HG03066 (cell line): Measurements from ENCODE around the gene KLF13.

Experiments
- ATAC-seq: cut with Tn5 transposase; IDR thresholded peaks from one replicate; pipeline ENCODE4 v1.9.1; 2021; ENCODE audit warnings: low read depth; ENCODE audit not compliant: unreplicated experiment

Gene KLF13

DNA sequence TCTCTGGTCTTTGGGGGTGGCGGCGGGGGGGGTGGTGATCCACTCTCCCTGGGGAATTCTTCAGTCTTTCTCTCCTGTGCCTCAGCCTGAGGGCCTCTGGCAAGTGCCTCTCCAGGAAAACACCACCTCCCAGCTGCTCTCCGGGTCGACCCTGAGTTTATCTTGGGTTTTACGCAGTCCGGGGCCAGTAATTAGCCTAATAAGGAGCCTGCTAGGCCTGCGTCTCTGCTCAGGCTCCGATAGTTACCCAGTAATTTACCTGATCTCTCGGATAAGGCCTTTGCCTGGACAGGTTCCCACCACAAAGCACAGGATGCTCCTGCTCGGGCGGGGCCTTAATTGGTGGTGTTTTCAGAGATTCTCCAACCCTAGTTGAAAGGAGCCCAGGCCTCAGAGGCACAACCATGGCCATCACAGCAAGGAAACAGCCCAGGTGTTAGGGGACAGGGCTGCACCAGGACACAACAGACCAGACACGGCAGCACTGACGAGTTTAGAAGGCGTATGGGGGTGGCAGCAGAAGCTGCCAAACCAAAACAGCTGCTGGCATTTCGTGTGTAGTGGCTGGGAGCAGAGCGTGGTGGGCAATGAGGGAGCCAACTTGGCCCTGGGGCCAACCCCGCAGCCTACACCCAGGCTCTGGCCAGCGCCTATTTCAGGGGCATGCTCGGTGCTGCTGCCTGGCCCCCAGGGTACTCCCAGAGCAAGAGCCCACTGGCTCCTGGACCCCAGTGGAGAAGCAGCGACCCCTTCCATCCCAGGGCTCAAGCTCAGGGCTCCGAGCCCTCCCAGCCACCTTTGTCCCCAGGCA is 71.4 kb downstream of the KLF13 start:
- no peak for ATAC-seq

DNA sequence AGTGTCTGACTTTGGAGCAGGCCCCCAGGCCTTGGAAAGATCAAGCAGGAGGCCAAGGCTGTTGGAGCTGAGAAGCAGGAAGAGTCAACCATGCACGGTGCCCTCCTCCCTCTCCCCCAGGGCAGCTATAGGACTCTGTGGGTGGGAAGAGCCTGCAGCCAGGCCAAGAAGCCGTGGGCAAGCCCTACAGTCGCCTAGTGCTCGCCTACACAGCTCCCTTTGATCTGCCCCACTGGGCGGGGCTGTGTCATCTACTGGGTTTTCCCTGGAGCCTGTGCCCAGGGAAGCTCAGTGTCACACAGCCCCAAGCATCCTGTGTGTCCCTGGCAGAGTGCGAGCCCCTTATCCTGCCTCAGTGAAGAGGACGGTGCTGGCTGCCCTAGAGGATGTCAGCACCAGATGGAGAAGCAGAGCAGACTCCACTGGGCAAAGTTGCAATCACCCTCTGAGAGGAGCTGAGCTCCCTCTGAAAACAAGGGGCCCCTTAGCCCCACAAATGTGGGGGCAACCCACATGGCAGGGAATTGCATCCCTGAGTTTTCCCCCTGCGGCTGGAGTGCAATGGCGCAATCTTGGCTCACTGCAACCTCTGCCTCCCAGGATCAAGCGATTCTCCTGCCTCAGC is 72.2 kb downstream of the KLF13 start:
- ATAC-seq = no peak

DNA sequence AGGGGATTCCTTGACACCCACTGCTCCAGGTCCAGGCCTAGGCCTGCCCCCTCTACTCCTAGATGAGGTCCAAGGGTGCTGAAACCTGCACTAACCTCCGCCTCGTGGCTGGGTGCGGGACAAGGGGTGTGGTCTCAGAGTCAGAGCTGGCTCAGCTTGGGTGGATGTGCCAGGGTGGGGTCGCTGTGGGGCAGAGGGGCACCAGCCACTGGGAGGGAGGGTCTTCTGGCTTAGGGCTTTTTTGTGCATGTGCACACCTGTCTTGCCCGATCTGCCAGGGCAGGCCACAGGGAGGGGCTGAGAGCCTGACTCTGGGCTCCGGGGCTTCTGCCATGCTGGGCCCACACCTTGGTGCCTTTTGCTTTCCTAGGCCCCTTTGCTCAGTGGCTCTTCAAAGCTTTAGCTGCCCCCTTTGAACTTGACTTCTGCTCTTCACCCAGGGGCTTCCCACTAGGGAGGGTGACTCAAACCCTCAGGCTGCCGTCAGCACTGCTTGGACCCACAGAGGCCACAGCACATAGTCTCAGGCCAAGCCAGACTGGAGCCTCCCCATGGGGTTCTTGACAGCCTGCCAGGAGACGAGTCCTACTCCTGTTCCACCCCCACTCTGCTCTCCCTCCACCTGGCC is 73.0 kb downstream of the KLF13 start:
- no peak for ATAC-seq

DNA sequence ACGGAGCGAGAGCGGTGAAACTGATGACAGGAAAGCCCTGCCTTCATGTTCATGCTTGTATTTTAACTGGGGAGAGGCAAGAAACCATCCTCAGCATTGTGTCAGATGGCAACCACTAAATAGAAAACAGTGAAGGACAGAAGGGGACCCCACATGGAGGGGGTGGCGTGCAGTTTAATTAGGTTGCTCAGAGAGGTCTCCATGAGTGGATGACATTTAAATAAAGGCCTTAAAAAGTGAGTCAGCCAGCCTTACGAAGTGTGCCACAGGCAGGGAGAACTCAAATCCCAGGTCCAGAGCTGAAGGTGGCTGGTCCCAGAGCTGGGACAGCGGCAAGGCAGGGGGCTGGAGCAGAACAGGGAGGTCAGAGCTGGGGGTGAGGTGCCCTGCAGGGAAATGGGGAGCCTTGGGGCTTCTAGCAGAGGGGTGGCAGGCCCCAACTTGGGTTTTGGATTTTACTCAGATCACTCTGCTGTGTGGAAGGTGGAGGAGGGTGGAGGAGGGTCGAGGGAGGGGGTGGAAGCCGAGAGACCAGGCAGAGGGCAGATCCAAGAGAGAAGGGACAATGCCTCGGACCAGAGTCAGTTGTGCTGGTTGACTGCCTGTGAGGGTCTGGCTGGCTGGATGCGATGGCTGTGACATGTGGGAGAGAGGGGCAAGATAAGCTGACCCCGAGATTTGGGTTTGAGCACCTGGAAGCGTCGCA is 73.7 kb downstream of the KLF13 start:
- no peak for ATAC-seq

DNA sequence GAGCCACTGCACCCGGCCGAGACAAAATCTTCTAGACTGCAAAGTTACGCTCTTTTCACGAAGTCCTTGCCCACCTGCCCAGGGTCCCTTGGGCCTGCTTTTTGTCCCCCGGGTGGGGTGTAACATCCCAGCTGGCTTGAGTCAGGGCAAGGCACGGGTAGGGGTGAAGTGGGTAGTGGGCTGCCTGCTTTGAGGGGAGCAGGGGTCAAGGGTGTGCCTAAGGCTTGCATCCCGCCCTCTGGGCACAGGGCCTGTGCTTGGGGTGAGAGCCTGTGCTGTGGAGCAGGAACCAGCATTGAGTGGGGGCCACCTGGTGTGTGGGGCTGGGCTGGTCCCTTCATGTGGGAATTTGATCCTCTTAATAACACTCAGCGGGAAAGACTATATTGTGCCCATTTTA is 74.6 kb downstream of the KLF13 start:
- ATAC-seq = no peak

DNA sequence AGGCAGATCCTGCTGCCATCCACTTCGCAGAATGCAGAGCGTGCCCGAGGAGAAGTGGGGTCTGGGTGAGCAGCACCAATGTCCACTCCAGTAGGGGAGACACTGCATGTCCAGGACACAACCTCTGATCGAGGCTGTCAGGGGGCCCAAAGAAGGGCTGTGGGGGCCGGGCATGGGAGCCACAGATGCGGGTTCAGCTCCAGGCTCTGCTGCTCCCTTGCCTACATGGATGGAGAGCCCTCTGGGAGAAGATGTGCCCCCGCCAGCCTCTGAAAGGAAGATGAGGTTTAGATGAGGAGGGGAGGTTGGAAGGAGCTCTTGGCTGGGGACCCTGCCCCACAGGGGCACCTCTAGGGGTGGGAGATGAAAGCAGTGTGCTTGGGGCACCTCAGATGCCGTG is 75.4 kb downstream of the KLF13 start:
- no peak for ATAC-seq

DNA sequence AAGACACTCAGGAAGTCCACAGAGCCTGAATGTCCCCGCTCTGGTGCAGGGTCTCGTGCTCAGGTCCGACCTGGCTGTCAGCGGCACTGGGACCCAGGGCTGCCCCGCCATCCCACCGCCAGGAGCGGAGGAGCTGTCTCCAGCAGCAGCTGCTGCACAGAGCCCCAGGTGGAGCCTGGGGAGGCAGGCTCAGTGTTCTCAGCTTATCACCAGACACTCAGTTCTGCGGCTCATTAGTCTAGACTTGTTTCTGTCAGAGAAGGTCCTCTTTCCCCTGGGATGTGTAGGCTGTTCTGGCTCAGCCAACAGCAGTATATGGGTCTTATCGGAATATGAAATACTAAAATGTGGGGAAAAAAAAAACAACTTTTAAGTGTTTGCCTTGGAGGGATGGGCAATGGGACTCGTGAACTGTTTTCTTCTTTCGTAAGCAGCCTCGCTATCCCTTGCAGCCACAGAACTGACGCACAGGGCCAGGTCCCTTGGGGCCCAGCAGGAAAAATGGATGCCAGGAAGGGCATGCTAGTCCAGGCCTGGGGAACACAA is 75.9 kb downstream of the KLF13 start:
- ATAC-seq = no peak

DNA sequence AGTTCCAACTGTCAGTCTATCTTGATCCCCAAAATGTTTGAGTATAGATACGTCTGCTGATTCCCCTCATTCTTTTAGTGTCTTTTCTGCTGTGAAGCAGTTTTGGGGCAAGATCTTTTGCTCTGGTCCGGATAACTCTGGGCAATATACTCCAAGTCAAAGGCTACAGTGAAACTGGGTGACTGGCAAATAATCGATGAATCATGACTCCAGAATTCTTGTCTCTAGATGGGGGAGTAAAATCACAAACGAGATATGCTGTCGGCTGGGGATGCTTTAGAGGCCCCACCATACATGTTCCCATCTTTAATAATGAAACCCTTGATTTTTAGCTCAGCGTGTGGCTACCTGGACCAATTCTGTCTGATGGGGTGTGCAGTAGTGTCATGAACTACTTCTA is 76.5 kb downstream of the KLF13 start:
- no peak for ATAC-seq

DNA sequence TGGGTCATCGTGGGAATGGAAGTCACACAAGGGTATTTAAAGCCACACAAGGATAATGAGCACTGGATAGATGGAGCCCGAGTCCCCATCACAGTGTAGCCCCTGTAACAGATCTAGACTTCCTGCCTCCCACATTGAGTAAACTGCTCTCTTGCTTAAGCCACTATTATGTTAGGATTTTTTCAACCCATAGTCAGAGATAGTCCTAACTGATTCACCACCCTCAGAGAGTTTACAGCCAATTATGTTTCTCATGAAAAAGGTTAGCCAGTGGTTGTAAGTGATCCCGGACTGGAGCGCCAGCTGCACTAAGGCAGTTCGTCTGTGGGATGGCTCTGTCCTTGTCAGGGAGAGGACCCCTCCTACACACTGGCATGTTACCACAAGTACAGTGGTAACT is 77.0 kb downstream of the KLF13 start:
- ATAC-seq = no peak

DNA sequence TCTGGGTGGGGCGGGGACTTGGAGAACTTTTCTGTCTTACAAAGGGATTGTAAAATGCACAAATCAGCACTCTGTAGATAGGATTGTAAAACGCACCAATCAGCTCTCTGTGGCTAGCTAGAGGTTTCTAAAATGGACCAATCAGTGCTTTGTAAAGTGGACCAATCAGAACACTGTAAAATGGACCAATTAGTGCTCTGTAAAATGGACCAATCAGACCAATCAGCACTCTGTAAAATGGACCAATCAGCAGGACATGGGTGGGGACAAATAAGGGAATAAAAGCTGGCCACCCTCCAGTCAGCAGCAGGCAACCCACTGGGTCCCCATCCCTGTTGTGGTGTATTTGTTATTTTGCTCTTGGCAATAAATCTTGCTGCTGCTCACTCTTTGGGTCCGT is 77.7 kb downstream of the KLF13 start:
- ATAC-seq = no peak

DNA sequence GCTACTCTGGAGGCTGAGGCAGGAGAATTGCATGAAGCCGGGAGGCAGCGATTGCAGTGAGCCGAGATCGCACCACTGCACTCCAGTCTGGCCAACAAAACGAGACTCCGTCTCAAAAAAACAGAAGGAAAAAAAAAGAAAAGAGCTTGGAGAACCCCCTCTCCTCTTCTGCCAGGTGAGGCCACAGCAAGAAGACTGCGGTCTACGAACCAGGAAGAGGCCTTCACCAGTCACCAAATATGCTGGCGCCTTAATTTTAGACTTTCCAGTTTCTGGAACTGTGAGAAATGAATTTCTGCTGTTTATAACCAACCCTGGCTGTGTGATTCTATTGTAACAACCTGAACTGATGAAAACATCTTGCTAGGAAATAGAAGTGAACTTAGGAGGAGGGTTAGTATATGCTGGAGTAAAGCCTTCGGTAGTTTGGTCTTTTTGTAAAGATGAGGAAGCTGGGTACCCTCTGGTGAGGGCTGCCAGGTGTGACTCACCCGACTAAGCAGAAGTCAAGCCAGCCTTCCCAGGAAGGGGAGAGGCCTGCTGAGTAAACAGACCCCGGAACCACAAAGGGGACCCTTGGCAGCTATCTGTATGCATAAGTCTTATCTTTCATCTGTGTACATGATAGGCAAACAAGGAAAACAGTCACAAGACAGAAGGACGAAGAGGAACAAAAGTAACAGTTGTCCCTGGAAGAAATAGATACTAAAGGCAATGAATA is 78.7 kb downstream of the KLF13 start:
- ATAC-seq = no peak

DNA sequence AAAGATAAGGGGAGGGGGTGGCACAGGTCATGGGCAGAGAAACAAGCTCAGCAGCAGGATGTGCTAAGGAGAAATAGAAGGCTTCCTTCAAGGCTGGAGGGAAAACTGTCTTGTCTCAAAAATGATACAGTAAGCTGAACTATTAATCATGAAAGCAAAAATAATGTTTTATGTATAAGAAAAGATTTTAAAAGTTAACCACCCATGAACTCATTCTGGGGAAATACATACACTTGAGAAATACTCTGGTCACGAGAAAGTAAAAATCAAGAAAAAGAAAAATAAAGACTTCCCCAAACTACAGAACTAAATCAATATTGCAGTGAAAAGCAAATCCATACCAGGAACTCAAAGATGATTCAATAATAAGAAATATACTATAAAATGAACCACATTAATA is 80.7 kb downstream of the KLF13 start:
- no peak for ATAC-seq

DNA sequence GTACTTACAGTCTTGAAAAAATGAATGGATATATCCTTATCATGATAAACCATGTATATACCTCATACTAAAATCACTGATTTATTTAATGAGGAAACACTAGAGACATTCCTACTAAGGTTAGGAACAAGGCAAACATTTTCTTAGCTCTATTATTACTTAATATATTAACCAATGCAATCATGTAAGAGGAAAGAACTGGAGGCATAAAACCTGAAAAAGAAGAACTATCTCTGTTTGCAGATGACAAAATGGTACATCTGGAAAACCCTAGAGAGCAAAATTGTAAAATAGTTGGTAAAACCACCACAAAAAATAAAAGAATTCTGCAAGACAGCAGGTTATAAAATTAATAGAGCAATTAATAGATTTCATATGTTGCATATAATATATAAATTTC is 81.2 kb downstream of the KLF13 start:
- no peak for ATAC-seq

DNA sequence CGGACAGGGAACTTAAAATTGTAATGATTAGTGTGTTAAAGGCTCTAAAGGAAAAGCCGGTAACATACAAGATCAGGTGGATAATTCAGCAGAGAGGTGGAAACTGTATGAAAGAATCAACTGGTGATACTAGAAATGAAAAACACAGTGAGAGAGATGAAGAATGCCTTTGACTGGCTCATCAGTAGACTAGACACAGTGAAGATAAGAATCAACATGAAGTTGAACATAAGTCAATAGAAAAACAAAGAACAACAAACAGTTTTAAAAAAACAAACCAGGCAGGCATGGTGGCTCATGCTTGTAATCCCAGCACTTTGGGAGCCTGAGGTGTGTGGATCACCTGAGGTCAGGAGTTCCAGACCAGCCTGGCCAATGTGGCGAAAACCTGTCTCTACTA is 82.1 kb downstream of the KLF13 start:
- ATAC-seq = no peak

DNA sequence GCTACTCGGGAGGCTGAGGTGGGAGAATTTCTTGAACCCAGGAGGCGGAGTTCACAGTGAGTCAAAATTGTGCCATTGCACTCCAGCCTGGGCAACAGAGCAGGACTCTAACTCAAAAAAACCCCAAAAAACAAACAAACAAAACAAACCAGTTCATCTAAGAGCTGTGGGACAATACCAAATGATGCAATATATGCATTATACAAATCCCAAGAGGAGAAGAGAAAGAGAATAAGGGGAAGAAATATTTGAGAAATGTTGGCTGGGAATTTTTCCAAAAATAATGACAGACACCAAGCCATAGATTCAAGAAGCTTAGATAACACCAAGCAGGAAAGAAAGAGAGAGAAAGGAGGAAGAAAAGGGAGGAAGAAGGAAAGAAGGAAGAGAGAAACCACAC is 82.5 kb downstream of the KLF13 start:
- ATAC-seq = no peak

DNA sequence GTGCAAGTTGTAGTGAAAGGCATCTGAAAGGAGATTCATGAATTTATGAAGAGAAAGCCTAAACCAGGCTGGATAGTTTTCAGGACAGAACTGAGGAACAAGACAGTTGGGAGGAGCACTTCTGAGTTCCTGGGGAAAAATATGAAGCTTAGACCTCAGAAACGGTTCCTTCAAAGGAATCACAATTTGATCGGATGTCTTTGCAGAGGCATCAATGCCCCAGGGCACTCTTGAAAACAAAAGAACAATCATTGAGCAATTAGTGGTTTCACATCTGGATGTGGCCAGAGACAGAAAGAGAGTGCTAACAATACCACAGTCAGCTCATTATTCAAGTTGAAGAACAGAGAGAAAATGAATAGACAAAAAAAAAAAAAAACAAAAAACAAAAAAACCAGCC is 86.2 kb downstream of the KLF13 start:
- ATAC-seq = no peak

DNA sequence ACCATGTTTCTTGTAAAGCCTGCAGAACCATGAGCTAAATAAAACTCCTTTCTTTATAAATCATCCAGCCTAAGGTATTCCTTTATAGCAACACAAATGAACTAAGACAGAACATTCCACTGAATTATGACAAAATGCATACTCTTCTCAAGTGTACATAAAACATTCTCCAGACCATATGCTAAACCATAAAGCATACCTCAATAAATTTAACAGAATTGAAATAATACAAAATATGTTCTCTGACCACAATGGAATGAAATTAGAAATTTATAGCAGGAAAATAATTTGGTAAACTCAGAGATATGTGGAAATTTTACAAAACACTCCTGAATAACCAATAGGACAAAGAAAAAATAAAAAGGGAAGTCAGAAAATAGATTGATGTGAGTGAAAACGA is 88.6 kb downstream of the KLF13 start:
- ATAC-seq = no peak

DNA sequence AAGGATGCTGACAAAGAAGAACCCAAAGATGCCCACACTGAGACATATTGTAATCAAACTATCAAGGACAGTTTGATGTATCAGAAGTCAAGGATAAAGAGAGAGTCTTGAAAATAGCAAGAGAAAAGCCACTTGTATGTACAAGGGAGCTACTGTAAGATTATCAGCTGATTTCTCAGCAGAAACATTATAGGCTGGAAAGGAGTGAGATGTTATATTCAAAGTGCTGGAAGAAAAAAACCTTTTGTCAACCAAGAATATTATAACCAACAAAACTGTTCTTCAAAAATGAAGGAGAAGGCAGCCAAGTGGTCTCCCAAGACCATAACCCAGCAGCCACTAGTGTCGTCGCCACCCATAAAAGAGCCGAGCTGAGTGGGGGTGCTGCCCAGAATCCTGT is 93.2 kb downstream of the KLF13 start:
- no peak for ATAC-seq

DNA sequence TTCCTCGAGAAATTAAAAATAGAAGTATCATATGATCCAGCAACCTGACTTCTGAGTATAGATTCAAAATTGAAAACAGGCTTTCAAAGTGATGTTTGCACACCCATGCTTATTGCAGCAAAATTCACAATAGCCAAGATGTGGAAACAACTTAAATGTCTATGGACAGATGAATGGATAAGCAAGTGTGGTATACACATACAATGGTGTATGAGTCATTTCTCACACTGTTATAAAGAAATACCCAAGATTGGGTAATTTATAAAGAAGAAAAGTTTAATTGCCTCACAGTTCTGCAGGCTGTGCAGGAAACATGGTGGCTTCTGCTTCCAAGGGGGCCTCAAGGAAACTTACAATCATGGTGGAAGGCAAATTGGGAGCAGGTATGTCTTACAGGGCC is 100.8 kb downstream of the KLF13 start:
- no peak for ATAC-seq
